Head of caudate nucleus (tissue), 42 donors: ENCODE data around the gene RNF138.
"Not testable (repeated sequence)": the region's sequence is repeated elsewhere in the genome, so short reads cannot be mapped to it uniquely, and the experiment has no call there.

ENCODE experiments used
- DNase-seq, 42 donors: peaks; one replicate each; pipeline versions ENCODE4 v3.0.0 to v3.0.0-alpha.2; 2020 to 2021; ENCODE audit warnings: mixed read lengths in 7 of 42
- intact Hi-C: fragments of 100-400 bp; cut with DNase I; formaldehyde crosslinking; loops from one replicate; pipeline ENCODE4 v1.15.0; 2022

RNF138 gene

GRCh38 chr18:32158108-32158624 lies 66.5 kb downstream of the RNF138 start:
- intact Hi-C loops = loop anchor here (2.0 kb wide), 1 partner anchor 393 kb away; no protein-coding TSS in a partner anchor
- peak; percentile 66 to 93 (median 85) for DNase-seq

GRCh38 chr18:32158631-32159030 lies 67.0 kb downstream of the RNF138 start:
- not testable (repeated sequence) for DNase-seq
- intact Hi-C loops = loop anchor here (2.0 kb wide), 1 partner anchor 392 kb away; no protein-coding TSS in a partner anchor

- intact Hi-C loops = no loop called here
- no peak for DNase-seq
Measured at GRCh38 chr18:32160547-32160946, 68.9 kb downstream of the RNF138 start.

DNA sequence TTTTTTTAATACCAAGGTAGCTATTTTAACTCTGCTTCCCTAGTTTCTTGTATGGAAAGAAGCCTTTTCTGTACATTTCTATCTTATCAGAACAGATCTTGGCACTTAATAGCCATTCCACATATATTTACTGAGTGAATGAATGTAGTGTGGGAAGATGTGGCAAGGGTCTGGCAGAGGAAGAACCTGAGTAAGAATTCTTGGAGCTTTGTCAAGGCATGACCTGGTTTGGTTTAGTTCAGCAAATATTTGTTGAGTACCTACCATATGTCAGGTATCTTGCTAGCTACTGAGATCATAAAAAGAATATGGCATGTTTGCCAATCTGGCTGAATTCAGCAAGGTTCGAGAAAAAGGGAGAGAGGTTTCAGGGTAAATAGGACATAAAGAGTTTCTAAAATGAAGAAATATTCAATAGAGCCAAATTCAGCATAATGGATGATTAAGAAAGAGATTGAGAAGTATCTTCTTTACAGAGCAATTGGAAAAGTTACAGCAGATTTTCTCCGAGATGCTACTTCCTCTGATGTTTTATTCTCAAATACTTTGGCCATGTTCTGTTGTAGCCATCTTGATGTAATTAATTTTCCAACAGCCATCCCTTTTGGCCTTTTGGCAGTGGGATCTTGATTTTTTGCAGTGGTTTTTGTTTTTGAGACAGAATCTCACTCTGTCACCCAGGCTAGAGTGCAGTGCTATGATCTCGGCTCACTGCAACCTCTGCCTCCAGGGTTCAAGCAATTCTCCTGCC lies 76.5 kb downstream of the RNF138 start:
- intact Hi-C loops = no loop called here

GRCh38 chr18:32173654-32174053 lies 82.0 kb downstream of the RNF138 start:
- no peak for DNase-seq
- intact Hi-C loops = no loop called here

More for the DNA sequence above, 76.5 kb downstream of the RNF138 start:
- no peak for DNase-seq

GRCh38 chr18:32174719-32175118 lies 83.0 kb downstream of the RNF138 start:
- DNase-seq = no peak
- intact Hi-C loops = no loop called here

DNA sequence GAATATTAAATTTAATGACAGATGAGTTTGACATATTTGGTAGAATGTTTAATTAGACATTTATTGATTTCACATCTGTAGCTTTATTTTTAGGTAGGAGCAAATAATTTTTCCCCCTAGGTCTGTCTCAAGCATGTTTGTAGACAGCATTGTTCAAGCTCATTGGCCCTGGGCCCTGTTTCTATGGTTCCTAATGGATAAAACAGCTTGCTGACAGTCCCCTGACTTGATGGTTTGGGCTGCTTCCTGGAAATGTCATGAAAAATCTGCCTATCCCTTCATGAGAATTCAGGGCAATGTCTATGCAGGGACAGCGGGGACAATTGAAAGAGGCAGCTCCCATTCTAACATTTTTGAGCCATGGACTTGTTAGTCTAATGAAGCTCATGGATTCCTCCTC lies 83.6 kb downstream of the RNF138 start:
- intact Hi-C loops = no loop called here
- peak in 9 of 42 donors; percentile 5 to 58 (median 30) for DNase-seq

- DNase-seq, intact Hi-C loops: not testable (repeated sequence)
Measured at GRCh38 chr18:32176745-32177144, 85.1 kb downstream of the RNF138 start.

- intact Hi-C loops = no loop called here
- DNase-seq = no peak
Measured at GRCh38 chr18:32177530-32177929, 85.9 kb downstream of the RNF138 start.
